Stomach (tissue), 4 donors: ENCODE measurements around the gene SUCLG2.

ENCODE experiments used
- POLR2A ChIP-seq, 4 donors: fragments of 450-650 bp; IDR thresholded peaks; one replicate each; pipeline ENCODE4 v1.6.1; 2016; ENCODE audit warnings: antibody characterized with exemption in 4 of 4, control low read depth in 2 of 4, mild to moderate bottlenecking in 1 of 4, moderate library complexity in 1 of 4
- TF ChIP-seq, protein P1 (sequence below), 7 experiments: fragments of 450-650 bp in 4 of 7; fragments of 200-600 bp in 3 of 7; sonication (generic) in 3 of 7; IDR thresholded peaks; one replicate each; pipeline ENCODE4 v1.5.1; 2016 to 2019; ENCODE audit warnings: antibody characterized with exemption in 7 of 7, control low read depth in 2 of 7, mild to moderate bottlenecking in 1 of 7

GRCh38 chr3:67463656-67464055 is 190.8 kb downstream of the SUCLG2 start:
- TF ChIP-seq POLR2A (IDR thresholded peaks at IDR 0.05) = no peak
- TF ChIP-seq, protein P1, sequence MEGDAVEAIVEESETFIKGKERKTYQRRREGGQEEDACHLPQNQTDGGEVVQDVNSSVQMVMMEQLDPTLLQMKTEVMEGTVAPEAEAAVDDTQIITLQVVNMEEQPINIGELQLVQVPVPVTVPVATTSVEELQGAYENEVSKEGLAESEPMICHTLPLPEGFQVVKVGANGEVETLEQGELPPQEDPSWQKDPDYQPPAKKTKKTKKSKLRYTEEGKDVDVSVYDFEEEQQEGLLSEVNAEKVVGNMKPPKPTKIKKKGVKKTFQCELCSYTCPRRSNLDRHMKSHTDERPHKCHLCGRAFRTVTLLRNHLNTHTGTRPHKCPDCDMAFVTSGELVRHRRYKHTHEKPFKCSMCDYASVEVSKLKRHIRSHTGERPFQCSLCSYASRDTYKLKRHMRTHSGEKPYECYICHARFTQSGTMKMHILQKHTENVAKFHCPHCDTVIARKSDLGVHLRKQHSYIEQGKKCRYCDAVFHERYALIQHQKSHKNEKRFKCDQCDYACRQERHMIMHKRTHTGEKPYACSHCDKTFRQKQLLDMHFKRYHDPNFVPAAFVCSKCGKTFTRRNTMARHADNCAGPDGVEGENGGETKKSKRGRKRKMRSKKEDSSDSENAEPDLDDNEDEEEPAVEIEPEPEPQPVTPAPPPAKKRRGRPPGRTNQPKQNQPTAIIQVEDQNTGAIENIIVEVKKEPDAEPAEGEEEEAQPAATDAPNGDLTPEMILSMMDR (IDR thresholded peaks at IDR 0.05) = no peak
